ENCODE results near the gene PRPH.

GRCh38 chr12:49259452-49259851 lies 35.5 kb upstream of the PRPH start:
- TF ChIP-seq CTCF (IDR thresholded peaks at IDR 0.05) (no peak), POLR2AphosphoS5 (IDR thresholded peaks at IDR 0.05; ENCODE audit: insufficient read depth in 1 of 2, low read depth in 1 of 2) (no peak)

Data from vagina (tissue), 2 donors.